HFF-Myc (cell line): ENCODE measurements around the gene IGFBP5.

Source experiments
- DNase-seq: peaks from one replicate; pipeline ENCODE4 v3.0.0-alpha.2; 2011; ENCODE audit warnings: low read depth; ENCODE audit errors: extremely low read depth
- H3K4me3 ChIP-seq: replicated peaks from 2 replicates; pipeline ENCODE4 v1.5.1; 2011; ENCODE audit warnings: low read depth, mild to moderate bottlenecking, control low read depth, low read length
- CTCF ChIP-seq: IDR thresholded peaks from 2 replicates; pipeline ENCODE4 v1.5.1; 2012; ENCODE audit warnings: mild to moderate bottlenecking, low read depth, low read length, control low read depth; ENCODE audit errors: missing control alignments

The IGFBP5 gene

DNA sequence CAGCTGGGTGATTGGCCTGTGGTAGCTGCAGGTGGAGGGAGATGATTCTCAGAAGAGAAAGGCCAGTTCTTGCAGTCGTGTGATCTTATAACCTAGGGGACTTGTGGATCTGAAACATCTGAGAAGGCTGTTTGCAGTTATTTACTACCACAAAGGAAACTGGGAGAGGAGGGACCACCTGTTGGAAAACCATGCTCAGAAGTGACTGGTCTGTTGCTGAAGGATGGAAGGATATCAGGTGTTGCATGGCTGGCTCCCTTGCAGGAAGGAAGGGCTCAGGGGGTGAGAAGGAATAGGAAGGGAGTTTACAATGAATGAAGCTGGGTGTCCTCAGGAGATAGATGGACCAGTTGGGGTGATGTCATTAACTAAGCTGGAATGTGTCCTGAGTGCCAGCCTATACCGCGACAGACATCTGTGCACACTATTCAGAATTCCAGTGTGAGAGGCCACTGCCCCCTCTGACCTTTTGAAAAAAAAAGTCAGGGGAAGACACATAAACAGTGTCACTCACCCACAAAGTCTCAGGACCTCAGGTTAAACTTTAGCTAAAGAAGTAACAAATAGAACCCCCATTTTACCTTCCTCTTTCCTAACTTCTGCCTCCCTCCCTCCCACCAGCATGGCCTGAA lies 44.6 kb downstream of the IGFBP5 start:
- DNase-seq: no peak
- no peak overlapping the region for H3K4me3 ChIP-seq
- TF ChIP-seq CTCF: no peak

DNA sequence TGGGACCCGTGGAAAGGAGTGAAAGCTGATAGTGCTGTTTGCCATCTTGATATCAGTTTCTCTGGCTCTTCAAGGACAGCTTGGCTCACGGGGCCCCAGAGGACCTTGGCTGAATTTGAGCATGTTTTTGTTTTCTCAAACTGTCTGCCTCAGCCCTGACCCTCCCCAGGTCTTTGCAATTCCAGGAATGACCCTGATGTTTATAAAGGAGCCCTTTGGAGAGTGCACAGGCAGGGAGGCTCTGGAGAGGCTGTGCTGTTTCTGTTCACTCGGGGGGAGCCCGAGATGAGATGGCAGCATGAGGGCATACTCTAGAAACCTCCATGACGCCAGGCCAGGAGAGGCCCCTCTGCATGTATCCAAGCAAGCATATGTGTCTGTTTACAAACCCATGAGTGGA lies 45.8 kb downstream of the IGFBP5 start:
- DNase-seq: no peak
- no peak overlapping the region for H3K4me3 ChIP-seq
- TF ChIP-seq CTCF: no peak

- TF ChIP-seq CTCF: no peak
- H3K4me3 ChIP-seq: no peak overlapping the region
- DNase-seq: no peak
Measured at GRCh38 chr2:216648105-216648504, 47.2 kb downstream of the IGFBP5 start.

DNA sequence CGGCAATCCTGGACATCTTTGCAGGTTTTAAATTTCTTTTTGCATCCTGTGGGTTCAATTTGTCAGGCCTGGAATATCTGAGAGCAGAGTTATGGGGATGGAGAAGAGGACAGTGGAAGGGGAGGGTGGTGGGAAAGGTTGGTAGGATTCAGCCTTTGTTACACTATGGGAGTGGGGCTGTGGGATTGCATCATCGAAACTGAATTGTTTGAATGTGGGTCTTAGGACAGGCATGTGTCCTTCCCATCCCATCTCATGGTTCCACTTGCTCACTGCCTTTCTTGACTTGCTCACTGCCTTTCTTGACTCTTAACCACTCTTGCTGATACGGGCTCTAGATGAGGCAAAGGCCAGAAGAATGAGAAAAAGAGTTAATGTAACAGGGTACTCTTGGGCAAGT lies 49.2 kb downstream of the IGFBP5 start:
- DNase-seq: no peak
- no peak overlapping the region for H3K4me3 ChIP-seq

DNA sequence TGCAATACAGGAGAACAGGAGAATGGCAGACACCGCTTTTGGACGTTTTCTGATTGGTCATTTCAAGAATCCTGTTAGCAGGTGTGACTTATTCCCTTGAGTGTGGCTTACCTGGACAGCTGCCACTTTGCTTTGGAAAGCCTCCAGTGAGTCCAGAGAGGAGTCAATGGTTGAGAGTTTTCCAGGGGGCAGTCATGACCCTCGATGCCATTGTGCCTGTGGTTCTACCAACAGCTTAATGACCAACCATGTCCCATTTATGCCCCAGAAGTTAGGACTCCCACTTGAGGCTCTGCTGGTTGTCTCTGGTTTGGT lies 49.8 kb downstream of the IGFBP5 start:
- no peak overlapping the region for H3K4me3 ChIP-seq
- DNase-seq: no peak
- no peak for TF ChIP-seq CTCF

More for the DNA sequence above, 49.2 kb downstream of the IGFBP5 start:
- no peak for TF ChIP-seq CTCF

GRCh38 chr2:216644842-216645635 lies 50.3 kb downstream of the IGFBP5 start:
- H3K4me3 ChIP-seq: no peak overlapping the region
- no peak for TF ChIP-seq CTCF

More at GRCh38 chr2:216644842-216645635, 50.3 kb downstream of the IGFBP5 start:
- no peak for DNase-seq
